GM19328 (cell line): ENCODE data around the gene CELA2A.
"Not testable (repeated sequence)": the region's sequence is repeated elsewhere in the genome, so short reads cannot be mapped to it uniquely, and the experiment has no call there.

Experiments used
- ATAC-seq: cut with Tn5 transposase; IDR thresholded peaks from one replicate; pipeline ENCODE4 v1.9.1; 2021; ENCODE audit warnings: mild to moderate bottlenecking, moderate library complexity; ENCODE audit not compliant: unreplicated experiment

The CELA2A gene

GRCh38 chr1:15492596-15492995, 36.1 kb downstream of the CELA2A start:
- no peak for ATAC-seq

GRCh38 chr1:15493869-15494390, 37.4 kb downstream of the CELA2A start:
- no peak for ATAC-seq

GRCh38 chr1:15500184-15501178, 43.9 kb downstream of the CELA2A start:
- ATAC-seq, result no peak

DNA sequence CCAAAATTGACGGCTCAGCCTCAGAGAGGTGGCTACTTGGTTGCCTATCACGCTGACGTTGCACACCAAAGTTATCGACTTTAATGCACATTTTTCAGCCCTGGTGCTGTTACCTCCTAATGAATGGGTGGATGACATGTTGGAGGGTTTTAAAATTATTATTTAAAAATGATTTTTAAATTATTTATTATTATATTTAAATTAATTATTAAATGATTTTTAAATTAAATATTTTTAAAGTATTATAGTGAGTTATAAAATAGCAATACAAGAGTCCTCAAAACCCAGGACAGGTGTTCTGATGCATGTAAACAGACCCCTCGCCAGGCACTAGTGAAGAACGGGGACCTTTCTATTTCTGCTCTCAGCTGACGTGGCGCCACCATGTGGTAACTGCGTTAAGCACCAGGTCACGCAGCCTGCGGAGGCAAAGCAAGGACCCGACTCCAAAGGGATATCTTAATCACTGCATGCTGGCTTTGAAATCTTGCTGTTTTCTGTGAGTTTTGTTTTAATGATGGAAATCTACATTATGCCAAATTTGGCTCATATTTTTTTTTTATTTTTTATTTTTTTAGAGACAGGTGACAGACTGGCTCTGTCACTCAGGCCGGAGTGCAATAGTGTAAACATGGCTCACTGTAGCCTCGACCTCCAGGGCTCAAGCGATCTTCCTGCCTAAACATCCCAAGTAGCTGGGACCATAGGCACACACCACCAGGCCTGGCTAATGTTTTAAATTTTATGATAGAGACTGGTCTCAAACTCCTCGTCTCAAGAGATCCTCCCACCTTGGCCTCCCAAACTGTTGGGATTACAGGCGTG, 44.9 kb downstream of the CELA2A start:
- ATAC-seq, result no peak

DNA sequence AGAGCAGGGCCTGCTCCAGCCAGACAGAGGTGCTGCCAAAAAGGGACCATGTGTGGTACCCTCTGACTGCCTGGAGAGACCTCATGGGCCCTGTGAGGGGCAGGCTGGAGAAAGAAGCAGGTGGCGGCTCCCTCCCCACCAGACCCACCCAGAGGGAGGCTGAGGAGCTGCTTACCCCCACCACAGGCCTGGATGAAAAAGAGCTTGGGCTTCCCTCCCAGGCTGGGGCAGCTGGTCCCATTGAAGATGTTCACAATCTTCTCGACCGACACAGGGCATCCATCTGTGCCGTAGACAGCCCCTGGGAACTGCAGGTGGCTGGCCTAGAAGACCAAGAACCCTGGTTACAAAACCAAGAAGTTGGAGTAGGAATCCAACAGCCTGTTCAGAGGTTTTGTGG, 47.9 kb downstream of the CELA2A start:
- ATAC-seq, result no peak

DNA sequence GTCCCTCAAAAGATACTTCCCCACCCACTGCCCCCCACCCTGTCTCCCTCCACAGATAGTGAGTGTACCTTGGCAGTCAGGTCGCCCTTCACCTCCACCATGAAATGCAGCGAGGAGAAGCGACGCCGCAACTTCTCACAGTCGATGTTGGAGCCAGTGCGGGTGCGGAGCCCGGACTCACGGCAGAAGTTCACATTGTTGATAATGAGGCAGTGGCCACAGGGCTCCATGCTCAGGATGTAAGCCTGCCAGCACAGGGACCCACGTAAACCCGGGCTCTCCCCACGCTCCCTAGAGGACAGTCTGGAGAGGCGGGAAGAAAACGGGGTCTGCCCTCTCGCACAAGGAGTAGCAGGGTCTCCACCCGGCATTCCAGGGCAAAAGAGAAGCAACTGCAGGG, 50.3 kb downstream of the CELA2A start:
- no peak for ATAC-seq

DNA sequence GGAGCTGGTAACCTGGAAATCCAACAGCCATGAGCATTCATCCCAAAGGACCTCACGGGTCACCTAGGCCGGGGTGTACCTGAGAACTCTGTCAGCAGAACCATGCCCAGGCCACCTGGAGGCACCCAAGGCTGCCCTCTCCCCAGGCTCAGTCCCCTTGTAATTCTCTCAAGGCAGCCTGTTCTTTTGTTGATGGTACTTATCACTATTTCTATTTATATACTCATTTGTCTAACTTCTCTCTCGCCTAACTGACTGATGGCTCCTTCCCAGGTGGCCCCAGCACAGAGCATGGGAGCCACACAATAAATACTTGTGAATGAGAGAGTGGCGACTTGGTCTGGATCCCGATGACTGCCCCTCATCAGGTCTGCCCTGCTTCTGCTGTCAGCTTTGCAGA, 50.7 kb downstream of the CELA2A start:
- no peak for ATAC-seq

GRCh38 chr1:15508700-15509487, 52.4 kb downstream of the CELA2A start:
- ATAC-seq, result no peak

- ATAC-seq, result no peak
These were observed 53.1 kb downstream of the CELA2A start for GRCh38 chr1:15509586-15509985.

- ATAC-seq, result no peak
These were observed 54.3 kb downstream of the CELA2A start for GRCh38 chr1:15510611-15511405.

GRCh38 chr1:15513192-15513591, 56.7 kb downstream of the CELA2A start:
- no peak for ATAC-seq

DNA sequence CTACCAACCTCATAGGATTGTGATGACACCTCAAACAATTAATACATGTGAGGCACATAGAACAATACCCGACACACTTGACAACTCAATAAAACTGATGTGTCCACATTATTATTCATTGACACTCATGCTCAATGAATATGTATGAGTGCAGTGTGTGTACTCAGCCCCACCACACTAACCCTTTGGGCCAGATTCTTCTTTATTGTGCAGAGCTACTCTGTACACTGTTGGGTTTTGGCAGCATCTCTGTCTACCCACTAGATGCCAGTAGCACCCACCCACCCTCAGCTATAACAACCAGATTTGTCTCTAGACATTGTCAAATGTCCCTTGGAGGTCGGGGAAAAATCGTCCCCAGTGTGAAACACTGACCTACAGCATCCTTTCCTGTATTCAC, 57.4 kb downstream of the CELA2A start:
- no peak for ATAC-seq

- not testable (repeated sequence) for ATAC-seq
These were observed 58.0 kb downstream of the CELA2A start for GRCh38 chr1:15514557-15514956.

- ATAC-seq, result no peak
These were observed 58.6 kb downstream of the CELA2A start for GRCh38 chr1:15515022-15515663.

- no peak for ATAC-seq
These were observed 63.1 kb downstream of the CELA2A start for GRCh38 chr1:15519625-15520024.

DNA sequence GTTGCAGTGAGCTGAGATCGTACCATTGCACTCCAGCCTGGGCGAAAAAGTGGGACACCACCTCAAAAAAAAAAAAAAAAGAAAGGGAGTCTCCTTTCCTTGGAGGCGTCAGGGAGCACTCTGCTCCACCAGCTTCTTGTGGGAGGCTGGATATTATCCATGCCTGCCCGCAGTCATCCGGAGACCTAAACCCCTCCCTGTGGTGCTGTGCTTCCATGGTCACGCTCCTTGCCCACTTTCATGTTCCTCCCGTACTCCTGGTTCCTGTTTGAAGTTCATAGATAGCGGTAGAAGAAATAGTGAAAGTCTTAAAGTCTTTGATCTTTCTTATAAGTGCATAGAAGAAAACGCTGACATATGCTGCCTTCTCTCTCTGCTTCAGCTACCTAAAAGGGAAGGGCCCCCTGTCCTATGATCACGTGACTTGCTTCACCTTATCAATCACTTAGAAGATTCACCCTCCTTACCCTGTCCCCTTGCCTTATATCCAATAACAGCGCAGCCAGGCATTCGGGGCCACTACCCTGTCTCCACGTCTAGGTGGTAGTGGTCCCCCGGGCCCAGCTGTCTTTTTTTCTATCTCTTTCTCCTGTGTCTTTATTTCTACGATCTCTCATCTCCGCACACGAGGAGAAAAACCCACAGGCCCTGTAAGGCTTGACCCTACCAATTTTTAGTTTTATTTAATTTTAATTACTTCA, 64.8 kb downstream of the CELA2A start:
- ATAC-seq, result not testable (repeated sequence)
